Subcutaneous abdominal adipose tissue (tissue), 5 donors: ENCODE data around the gene TARP.

ENCODE experiments used
- H3K27ac ChIP-seq: one replicate; pipeline ENCODE4 v1.7.0; 2013; ENCODE audit warnings: low read depth, mild to moderate bottlenecking, inconsistent platforms, low read length, moderate library complexity
- H3K27me3 ChIP-seq, 5 donors: one replicate each; pipeline ENCODE4 v1.7.0; 2013; ENCODE audit warnings: low read length in 5 of 5, inconsistent platforms in 1 of 5; ENCODE audit not compliant: control insufficient read depth in 5 of 5, insufficient read depth in 4 of 5
- H3K36me3 ChIP-seq, 5 donors: one replicate each; pipeline ENCODE4 v1.7.0; 2013; ENCODE audit warnings: low read length in 5 of 5; ENCODE audit not compliant: control insufficient read depth in 5 of 5, insufficient read depth in 5 of 5
- H3K4me1 ChIP-seq, 5 donors: one replicate each; pipeline ENCODE4 v1.7.0; 2013; ENCODE audit warnings: low read length in 5 of 5, mild to moderate bottlenecking in 3 of 5, moderate library complexity in 1 of 5; ENCODE audit not compliant: control insufficient read depth in 5 of 5, insufficient read depth in 5 of 5
- H3K4me3 ChIP-seq, 5 donors: one replicate each; pipeline ENCODE4 v1.7.0; 2013; ENCODE audit warnings: low read length in 5 of 5, low read depth in 1 of 5
- H3K9ac ChIP-seq, 5 donors: one replicate each; pipeline ENCODE4 v1.7.0; 2013; ENCODE audit warnings: low read length in 5 of 5, mild to moderate bottlenecking in 4 of 5, moderate library complexity in 3 of 5
- H3K9me3 ChIP-seq, 5 donors: one replicate each; pipeline ENCODE4 v1.7.0; 2013; ENCODE audit warnings: low read length in 5 of 5; ENCODE audit not compliant: control insufficient read depth in 5 of 5
- donor health status: healthy.
- donor health status: healthy.
- donor health status: healthy.
- donor health status: healthy.
- donor health status: healthy.

TARP gene

GRCh38 chr7:38273286-38273995 is at the start of gene TARP:
Gene TARP (minus strand): TSS chr7:38273636.
- Histone ChIP-seq H3K4me1 (no peaks in the 10 kb centered on the region), H3K27me3 (no peaks in the 10 kb centered on the region), H3K27ac (no peak within 1 kb of the TSS), H3K9ac (no peak within 1 kb of the TSS), H3K9me3 (no peaks in the 10 kb centered on the region), H3K36me3 (no peaks in the 10 kb centered on the region), H3K4me3 (no peak within 1 kb of the TSS)

- Histone ChIP-seq H3K9ac (no peak overlapping the region), H3K4me1 (peaks cover 0 to 15% (median 0%) of the 10 kb centered on the region in 5 donors), H3K36me3 (no peaks in the 10 kb centered on the region), H3K4me3 (no peak overlapping the region), H3K9me3 (no peaks in the 10 kb centered on the region), H3K27ac (no peak overlapping the region), H3K27me3 (no peaks in the 10 kb centered on the region)
Measured at GRCh38 chr7:38323156-38323555, 49.7 kb upstream of the TARP start.

GRCh38 chr7:38322461-38322860 is 49.0 kb upstream of the TARP start:
- H3K9ac ChIP-seq = no peak overlapping the region
- no peak overlapping the region for H3K4me3 ChIP-seq
- H3K4me1 ChIP-seq = peaks cover 0 to 20% (median 0%) of the 10 kb centered on the region in 5 donors
- H3K36me3 ChIP-seq = no peaks in the 10 kb centered on the region
- no peaks in the 10 kb centered on the region for H3K9me3 ChIP-seq
- no peaks in the 10 kb centered on the region for H3K27me3 ChIP-seq
- H3K27ac ChIP-seq = no peak overlapping the region

GRCh38 chr7:38321967-38322366 is 48.5 kb upstream of the TARP start:
- Histone ChIP-seq H3K27me3 (no peaks in the 10 kb centered on the region), H3K4me3 (no peak overlapping the region), H3K4me1 (peaks cover 0 to 20% (median 0%) of the 10 kb centered on the region in 5 donors), H3K9me3 (no peaks in the 10 kb centered on the region), H3K27ac (no peak overlapping the region), H3K36me3 (no peaks in the 10 kb centered on the region), H3K9ac (no peak overlapping the region)

GRCh38 chr7:38321515-38321944 is 48.1 kb upstream of the TARP start:
- Histone ChIP-seq H3K9ac (no peak overlapping the region), H3K27ac (no peak overlapping the region), H3K9me3 (no peaks in the 10 kb centered on the region)

GRCh38 chr7:38321050-38321449 is 47.6 kb upstream of the TARP start:
- no peaks in the 10 kb centered on the region for H3K36me3 ChIP-seq
- no peak overlapping the region for H3K9ac ChIP-seq
- no peak overlapping the region for H3K4me3 ChIP-seq
- no peak overlapping the region for H3K27ac ChIP-seq
- peaks cover 0 to 20% (median 0%) of the 10 kb centered on the region in 5 donors for H3K4me1 ChIP-seq
- no peaks in the 10 kb centered on the region for H3K27me3 ChIP-seq
- no peaks in the 10 kb centered on the region for H3K9me3 ChIP-seq

More at GRCh38 chr7:38321515-38321944, 48.1 kb upstream of the TARP start:
- Histone ChIP-seq H3K27me3 (no peaks in the 10 kb centered on the region), H3K4me1 (peaks cover 0 to 20% (median 0%) of the 10 kb centered on the region in 5 donors), H3K4me3 (no peak overlapping the region), H3K36me3 (no peaks in the 10 kb centered on the region)

GRCh38 chr7:38319873-38320272 is 46.4 kb upstream of the TARP start:
- no peaks in the 10 kb centered on the region for H3K36me3 ChIP-seq
- H3K27me3 ChIP-seq = no peaks in the 10 kb centered on the region
- no peak overlapping the region for H3K4me3 ChIP-seq
- no peaks in the 10 kb centered on the region for H3K9me3 ChIP-seq
- H3K27ac ChIP-seq = no peak overlapping the region
- peaks cover 0 to 20% (median 0%) of the 10 kb centered on the region in 5 donors for H3K4me1 ChIP-seq
- H3K9ac ChIP-seq = no peak overlapping the region

GRCh38 chr7:38318803-38319416 is 45.5 kb upstream of the TARP start:
- no peak overlapping the region for H3K9ac ChIP-seq
- H3K9me3 ChIP-seq = no peaks in the 10 kb centered on the region
- no peak overlapping the region for H3K4me3 ChIP-seq
- no peaks in the 10 kb centered on the region for H3K36me3 ChIP-seq
- no peak overlapping the region for H3K27ac ChIP-seq
- H3K27me3 ChIP-seq = no peaks in the 10 kb centered on the region
- peaks cover 0 to 21% (median 0%) of the 10 kb centered on the region in 5 donors for H3K4me1 ChIP-seq

- Histone ChIP-seq H3K27me3 (no peaks in the 10 kb centered on the region), H3K36me3 (no peaks in the 10 kb centered on the region), H3K4me3 (no peak overlapping the region), H3K9me3 (no peaks in the 10 kb centered on the region), H3K9ac (peak overlapping the region in 1 of 5 donors; percentile 16), H3K4me1 (peaks cover 0 to 27% (median 2%) of the 10 kb centered on the region in 5 donors), H3K27ac (no peak overlapping the region)
Measured at GRCh38 chr7:38318241-38318640, 44.8 kb upstream of the TARP start.

GRCh38 chr7:38317515-38317914 is 44.1 kb upstream of the TARP start:
- Histone ChIP-seq H3K4me3 (no peak overlapping the region), H3K9me3 (no peaks in the 10 kb centered on the region), H3K9ac (no peak overlapping the region), H3K4me1 (peaks cover 2 to 35% (median 8%) of the 10 kb centered on the region in 5 donors), H3K36me3 (no peaks in the 10 kb centered on the region), H3K27ac (no peak overlapping the region), H3K27me3 (no peaks in the 10 kb centered on the region)
